ENCODE data around the gene SLC6A9. TPM values are rescaled to one million over a fixed set of nuclear protein-coding genes. Genes with fewer than 3 reads are reported as not detected.
A peak's percentile ranks its signal among the peaks of the same experiment; 100 is the strongest.

SLC6A9 gene
- total RNA-seq, 6 donors from 2014 or later: 5.6 to 23.1 (median 19.5) TPM

- TF ChIP-seq POLR2A (IDR thresholded peaks at IDR 0.05): no peak
- no peak for TF ChIP-seq CTCF (IDR thresholded peaks at IDR 0.05)
- peak in 1 of 2 donors; percentile 20 for TF ChIP-seq POLR2AphosphoS5 (IDR thresholded peaks at IDR 0.05)
- TF ChIP-seq EP300 (IDR thresholded peaks at IDR 0.05): no peak
- peaks cover 39 to 61% (median 47%) of the 10 kb centered on the region in 4 donors for H3K4me1 ChIP-seq
- peaks cover 4 to 22% (median 19%) of the 10 kb centered on the region in 4 donors for H3K36me3 ChIP-seq
- peak overlapping the region; percentile 28 to 78 (median 68) for H3K27ac ChIP-seq
- H3K9me3 ChIP-seq: no peaks in the 10 kb centered on the region
- WGBS, 2 donors: 33% methylated on average over 5 of the region's 45 CpGs; no CpG with 5 or more reads in 1 of the 2 donors
- ATAC-seq (ENCODE audit: low FRiP score in 2 of 2) (peak; percentile 5 to 63), DNase-seq (peak; percentile 58 to 90)
- no peaks in the 10 kb centered on the region for H3K27me3 ChIP-seq
- H3K4me3 ChIP-seq: peak overlapping the region; percentile 74 to 91 (median 82)
Measured at GRCh38 chr1:43979528-43980254, 51.6 kb downstream of the SLC6A9 start.

GRCh38 chr1:43979261-43979527 is 52.1 kb downstream of the SLC6A9 start:
- Histone ChIP-seq H3K27ac (peak overlapping the region; percentile 28 to 78 (median 68)), H3K4me1 (peaks cover 39 to 64% (median 49%) of the 10 kb centered on the region in 4 donors), H3K27me3 (no peaks in the 10 kb centered on the region), H3K4me3 (peak overlapping the region; percentile 74 to 91 (median 82)), H3K9me3 (no peaks in the 10 kb centered on the region), H3K36me3 (peaks cover 4 to 22% (median 18%) of the 10 kb centered on the region in 4 donors)
- 0% methylated on average over 4 of the region's 45 CpGs; no CpG with 5 or more reads in 1 of the 2 donors for WGBS, 2 donors
- ATAC-seq (ENCODE audit: low FRiP score in 2 of 2) (no peak), DNase-seq (no peak)
- no peak for TF ChIP-seq POLR2A (IDR thresholded peaks at IDR 0.05)
- TF ChIP-seq CTCF (IDR thresholded peaks at IDR 0.05): no peak
- TF ChIP-seq POLR2AphosphoS5 (IDR thresholded peaks at IDR 0.05): no peak
- TF ChIP-seq EP300 (IDR thresholded peaks at IDR 0.05): no peak

- Histone ChIP-seq H3K4me3 (peak within 1 kb of the TSS; percentile 74 to 91 (median 82)), H3K27ac (peak within 1 kb of the TSS; percentile 28 to 78 (median 68)), H3K36me3 (peaks cover 4 to 22% (median 18%) of the 10 kb centered on the region in 4 donors), H3K9me3 (no peaks in the 10 kb centered on the region), H3K27me3 (no peaks in the 10 kb centered on the region), H3K4me1 (peaks cover 44 to 68% (median 53%) of the 10 kb centered on the region in 4 donors)
- TF ChIP-seq EP300 (IDR thresholded peaks at IDR 0.05) (no peak), POLR2AphosphoS5 (IDR thresholded peaks at IDR 0.05) (no peak), POLR2A (IDR thresholded peaks at IDR 0.05) (no peak), CTCF (IDR thresholded peaks at IDR 0.05) (no peak)
- 8 to 12% methylated on average over 18 to 28 of the region's 54 CpGs for WGBS, 2 donors
- ATAC-seq (ENCODE audit: low FRiP score in 2 of 2) (peak in 1 of 2 donors; percentile 13), DNase-seq (peak in 1 of 2 donors; percentile 93)
Measured at GRCh38 chr1:43978551-43979260, 52.6 kb downstream of the SLC6A9 start, which contains the start of gene B4GALT2. TSS of gene B4GALT2 (plus strand) at chr1:43979210. CDS start at chr1:43981161, 1,951 bp downstream.

- Histone ChIP-seq H3K36me3 (peaks cover 4 to 22% (median 18%) of the 10 kb centered on the region in 4 donors), H3K27me3 (no peaks in the 10 kb centered on the region), H3K4me3 (peak overlapping the region in 1 of 4 donors; percentile 91), H3K27ac (peak overlapping the region in 2 of 4 donors; percentile 42 to 62), H3K9me3 (no peaks in the 10 kb centered on the region), H3K4me1 (peaks cover 45 to 68% (median 53%) of the 10 kb centered on the region in 4 donors)
- 60 to 71% methylated on average over 3 to 5 of the region's 5 CpGs for WGBS, 2 donors
- DNase-seq (no peak), ATAC-seq (ENCODE audit: low FRiP score in 2 of 2) (no peak)
- TF ChIP-seq POLR2A (IDR thresholded peaks at IDR 0.05): no peak
- no peak for TF ChIP-seq POLR2AphosphoS5 (IDR thresholded peaks at IDR 0.05)
Measured at GRCh38 chr1:43978264-43978550, 53.1 kb downstream of the SLC6A9 start.

All from upper lobe of left lung (tissue), 6 donors.